ENCODE results near the gene BTD. TPM values are rescaled to one million over a fixed set of nuclear protein-coding genes. Genes with fewer than 3 reads are reported as not detected.

BTD gene
- polyA plus RNA-seq, 2 of the 4 experiments (the other 2 are of a cell fraction), result 17.6 to 17.8 TPM

GRCh38 chr3:15683253-15683652 lies 81.7 kb downstream of the BTD start:
- 93% methylated on average over 1 of the region's 1 CpG for WGBS (ENCODE audit: missing lambda C conversion rate)
- ATAC-seq (no peak), FAIRE-seq (peak; percentile 56), DNase-seq (ENCODE audit: low read depth in 1 of 2, low spot score in 1 of 2) (no peak)
- ChIA-PET CTCF (interaction anchor here (1.0 to 1.3 kb wide), 2 partner anchors 34 to 114 kb away, joined by 3 to 5 read pairs; partner anchors contain the start of gene ANKRD28), POLR2A (no interaction called here)
- TF ChIP-seq SREBF2 (IDR thresholded peaks at IDR 0.05), result no peak
- no peak for TF ChIP-seq POLR2A (IDR thresholded peaks at IDR 0.05; ENCODE audit: low read length)
- no peak for TF ChIP-seq CEBPB (IDR thresholded peaks at IDR 0.05)
- no peak for TF ChIP-seq ATOH8 (CRISPR knock-in tag; IDR thresholded peaks at IDR 0.05; ENCODE audit: low read depth)
- no peak for TF ChIP-seq USF2 (IDR thresholded peaks at IDR 0.05)
- TF ChIP-seq TFCP2L1 (CRISPR knock-in tag; IDR thresholded peaks at IDR 0.05), result no peak
- TF ChIP-seq RARB (CRISPR knock-in tag; IDR thresholded peaks at IDR 0.05), result no peak
- no peak for TF ChIP-seq TP53 (CRISPR knock-in tag; IDR thresholded peaks at IDR 0.05)
- TF ChIP-seq KDM5A (IDR thresholded peaks at IDR 0.05), result no peak
- no peak for TF ChIP-seq NR3C1 (IDR thresholded peaks at IDR 0.05)
- no peak for TF ChIP-seq POLR2AphosphoS2 (conservative IDR thresholded peaks at IDR 0.05; ENCODE audit: low read length)
- TF ChIP-seq MAZ (IDR thresholded peaks at IDR 0.05; ENCODE audit: borderline replicate concordance, low read depth, low read length), result no peak
- no peak for TF ChIP-seq ZNF302 (CRISPR knock-in tag; IDR thresholded peaks at IDR 0.05)
- TF ChIP-seq ZC3H11A (IDR thresholded peaks at IDR 0.05), result no peak
- no peak for TF ChIP-seq RAD21 (conservative IDR thresholded peaks at IDR 0.05 in 1 of 2, IDR thresholded peaks at IDR 0.05 in 1 of 2)
- no peak for TF ChIP-seq FOSB (CRISPR knock-in tag; IDR thresholded peaks at IDR 0.05)
- TF ChIP-seq RFX5 (IDR thresholded peaks at IDR 0.05), result no peak
- no peak for TF ChIP-seq MAFK (IDR thresholded peaks at IDR 0.05; ENCODE audit: partially characterized antibody)
- no peak for TF ChIP-seq CTCF (IDR thresholded peaks at IDR 0.05)
- H3K9me3 ChIP-seq, result no peaks in the 10 kb centered on the region
- H3K4me2 ChIP-seq, result no peak overlapping the region
- H3K4me1 ChIP-seq, result peaks cover 8% of the 10 kb centered on the region; the same call in 1 of the 3 replicates
- H3K27ac ChIP-seq, result no peak overlapping the region
- no peak overlapping the region for H3K4me3 ChIP-seq

GRCh38 chr3:15685927-15686326 lies 84.4 kb downstream of the BTD start:
- Histone ChIP-seq H3K4me3 (no peak overlapping the region), H3K9me3 (no peaks in the 10 kb centered on the region), H3K27ac (no peak overlapping the region), H3K4me1 (peaks cover 4% of the 10 kb centered on the region; the same call in 1 of the 3 replicates), H3K4me2 (no peak overlapping the region)
- WGBS (ENCODE audit: missing lambda C conversion rate), result 82% methylated on average over 7 of the region's 7 CpGs
- TF ChIP-seq SREBF2 (IDR thresholded peaks at IDR 0.05), result no peak
- peak; percentile 23; the same call in 1 of the 2 replicates for TF ChIP-seq GATA3 (IDR thresholded peaks at IDR 0.05; ENCODE audit: borderline replicate concordance)
- no peak for ATAC-seq
- FAIRE-seq, result no peak
- DNase-seq (ENCODE audit: low read depth in 1 of 2, low spot score in 1 of 2), result no peak
- POLR2A ChIA-PET, result no interaction called here
- CTCF ChIA-PET, result interaction anchor here (1.1 to 3.5 kb wide), 2 partner anchors 56 to 126 kb away, joined by 3 to 12 read pairs; no protein-coding TSS in a partner anchor

- H3K9me3 ChIP-seq, result no peaks in the 10 kb centered on the region
These were observed 88.7 kb downstream of the BTD start for GRCh38 chr3:15690230-15690629.

More at GRCh38 chr3:15690230-15690629, 88.7 kb downstream of the BTD start:
- ATAC-seq (no peak), FAIRE-seq (no peak), DNase-seq (ENCODE audit: low read depth in 1 of 2, low spot score in 1 of 2) (no peak)
- no peak overlapping the region for H3K4me2 ChIP-seq
- H3K4me3 ChIP-seq, result no peak overlapping the region
- H3K4me1 ChIP-seq, result no peaks in the 10 kb centered on the region
- ChIA-PET POLR2A (no interaction called here), CTCF (interaction anchor here (0.6 to 1.4 kb wide), 2 partner anchors 35 to 61 kb away, joined by 3 to 4 read pairs; no protein-coding TSS in a partner anchor)
- 88% methylated on average over 4 of the region's 4 CpGs for WGBS (ENCODE audit: missing lambda C conversion rate)
- no peak for TF ChIP-seq ZNF302 (CRISPR knock-in tag; IDR thresholded peaks at IDR 0.05)
- TF ChIP-seq RCOR1 (IDR thresholded peaks at IDR 0.05; ENCODE audit: low read depth, low read length), result no peak
- TF ChIP-seq JUN (IDR thresholded peaks at IDR 0.05), result no peak
- TF ChIP-seq HOXB13 (CRISPR knock-in tag; IDR thresholded peaks at IDR 0.05; ENCODE audit: low read depth), result no peak
- TF ChIP-seq TP53 (CRISPR knock-in tag; IDR thresholded peaks at IDR 0.05), result no peak
- no peak for TF ChIP-seq SREBF2 (IDR thresholded peaks at IDR 0.05)
- TF ChIP-seq KDM1A (IDR thresholded peaks at IDR 0.05; ENCODE audit: low read depth), result no peak
- no peak for TF ChIP-seq PBX3 (IDR thresholded peaks at IDR 0.05)
- TF ChIP-seq FOSL2 (IDR thresholded peaks at IDR 0.05), result no peak
- no peak for TF ChIP-seq FOSL2 (CRISPR knock-in tag; IDR thresholded peaks at IDR 0.05)
- TF ChIP-seq HES2 (IDR thresholded peaks at IDR 0.05), result no peak
- TF ChIP-seq FOSB (CRISPR knock-in tag; IDR thresholded peaks at IDR 0.05), result no peak
- H3K27ac ChIP-seq, result no peak overlapping the region
